Limb (tissue), 2 donors: Measurements from ENCODE around the gene TMCO6.
A peak's percentile ranks its signal among the peaks of the same experiment; 100 is the strongest.
"Not testable (repeated sequence)": the region's sequence is repeated elsewhere in the genome, so short reads cannot be mapped to it uniquely, and the experiment has no call there.

Experiments
- DNase-seq, 2 donors: peaks; one replicate each; pipeline ENCODE4 v3.0.0-alpha.2; 2016; ENCODE audit errors: extremely low spot score in 2 of 2

The TMCO6 gene

GRCh38 chr5:140630292-140631035, 8.8 kb upstream of the TMCO6 start:
- no peak for DNase-seq

GRCh38 chr5:140631036-140631417, 8.2 kb upstream of the TMCO6 start:
- DNase-seq: no peak

- peak in 1 of 2 donors; percentile 38 for DNase-seq
Measured at GRCh38 chr5:140631831-140632365, 7.4 kb upstream of the TMCO6 start.

DNA sequence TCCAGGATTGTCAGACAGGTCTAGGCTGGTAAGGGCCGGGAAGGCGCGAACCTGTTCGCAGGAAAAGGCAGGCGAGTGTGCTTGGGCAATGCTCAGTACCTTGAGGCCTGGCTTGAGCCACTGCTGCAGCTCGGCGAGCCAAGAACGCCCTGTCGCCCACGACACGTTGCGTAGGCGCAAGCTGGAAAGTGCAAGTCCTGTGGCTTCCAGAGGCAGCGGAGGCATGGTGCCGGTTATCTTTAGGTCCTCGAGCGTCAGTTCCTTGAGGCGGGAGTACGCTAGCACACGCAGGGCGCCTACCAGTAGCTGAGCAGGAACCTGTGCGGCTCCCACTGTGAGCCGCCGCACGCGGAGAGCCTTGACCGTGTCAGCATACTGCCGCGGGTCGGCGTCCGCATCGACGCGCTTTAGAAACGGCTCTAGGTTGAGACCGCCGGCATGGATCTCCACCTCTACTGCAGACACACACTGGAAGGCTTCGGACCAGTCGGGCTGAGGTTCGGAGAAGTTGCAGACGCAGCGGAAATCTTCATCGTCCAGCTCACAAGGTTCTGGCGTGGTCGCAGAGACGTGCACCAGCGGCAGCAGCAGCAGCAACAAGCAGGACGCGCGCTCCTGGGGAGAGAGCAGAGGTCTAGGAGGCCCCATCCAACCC, 6.8 kb upstream of the TMCO6 start:
- DNase-seq: peak in 1 of 2 donors; percentile 47

- no peak for DNase-seq
Measured at GRCh38 chr5:140633021-140633471, 6.2 kb upstream of the TMCO6 start, which contains the start of gene CD14. Gene CD14, minus strand, starts transcription at chr5:140633175. Its CDS starts 104 bp downstream, at chr5:140633071.

- no peak for DNase-seq
Measured at GRCh38 chr5:140633501-140633900, 5.8 kb upstream of the TMCO6 start.

DNA sequence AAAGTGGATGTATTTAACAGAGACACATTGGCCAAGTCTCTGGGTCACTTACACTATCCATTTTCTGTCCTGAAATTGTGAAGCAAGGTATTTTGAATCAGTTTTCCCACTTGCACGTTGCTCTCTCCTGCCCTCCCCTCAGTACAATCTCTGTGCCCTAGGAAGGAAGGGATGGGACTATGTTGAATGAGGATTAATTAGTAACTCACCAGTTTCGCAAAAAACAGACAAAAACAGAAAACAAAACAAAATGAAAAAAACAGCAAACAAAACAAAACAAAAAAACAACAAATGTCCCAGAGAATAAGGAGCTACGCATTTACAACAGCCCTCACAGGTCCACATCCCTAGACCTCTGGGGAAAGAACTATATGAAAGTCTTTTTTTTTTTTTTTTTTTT, 5.1 kb upstream of the TMCO6 start:
- no peak for DNase-seq

- no peak for DNase-seq
Measured at GRCh38 chr5:140635291-140636257, 3.7 kb upstream of the TMCO6 start.

GRCh38 chr5:140637371-140638100, 1.7 kb upstream of the TMCO6 start:
- DNase-seq: no peak

- not testable (repeated sequence) for DNase-seq
Measured at GRCh38 chr5:140638898-140639147, 428 bp upstream of the TMCO6 start.

GRCh38 chr5:140641716-140642115, 2.5 kb downstream of the TMCO6 start:
- no peak for DNase-seq

- no peak for DNase-seq
Measured at GRCh38 chr5:140642718-140643117, 3.5 kb downstream of the TMCO6 start.

- DNase-seq: no peak
Measured at GRCh38 chr5:140647042-140647419, 7.8 kb downstream of the TMCO6 start.

- no peak for DNase-seq
Measured at GRCh38 chr5:140658870-140659269, 19.6 kb downstream of the TMCO6 start.

GRCh38 chr5:140660371-140660770, 21.1 kb downstream of the TMCO6 start:
- not testable (repeated sequence) for DNase-seq

- no peak for DNase-seq
Measured at GRCh38 chr5:140664030-140664358, 24.7 kb downstream of the TMCO6 start.

DNA sequence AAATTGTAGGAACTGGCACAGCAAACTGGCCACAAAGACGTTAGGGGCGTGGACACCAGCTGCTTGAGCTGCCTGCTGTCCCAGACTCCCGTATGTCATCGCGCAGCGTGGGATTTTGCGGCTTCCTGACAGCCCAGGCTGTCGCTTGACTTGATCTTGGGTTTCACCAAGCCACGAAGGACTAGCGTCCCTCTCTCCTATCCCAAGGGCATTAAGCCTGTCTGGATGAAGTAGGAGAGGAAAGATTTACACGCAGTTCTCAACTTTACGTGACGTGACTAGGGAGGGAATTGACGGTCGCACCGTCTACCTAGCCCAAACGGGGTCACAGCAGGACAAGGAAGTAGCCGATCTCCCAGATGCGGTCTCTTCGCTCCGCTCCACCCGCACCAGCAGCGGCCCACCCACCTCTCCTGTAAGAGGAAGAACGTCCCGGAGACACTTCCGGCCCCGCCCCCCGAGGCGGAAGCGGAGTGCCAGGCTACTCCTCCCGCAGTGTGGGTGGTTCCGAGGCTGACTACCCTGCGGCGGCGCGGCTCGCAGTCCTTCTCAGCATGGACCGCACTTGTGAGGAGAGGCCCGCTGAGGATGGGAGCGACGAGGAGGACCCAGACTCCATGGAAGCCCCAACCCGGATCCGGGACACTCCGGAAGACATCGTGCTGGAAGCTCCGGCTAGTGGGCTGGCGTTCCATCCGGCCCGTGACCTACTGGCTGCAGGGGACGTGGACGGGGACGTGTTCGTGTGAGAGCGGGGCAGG, 25.3 kb downstream of the TMCO6 start, which contains the start of gene WDR55:
Gene WDR55, plus strand, starts transcription at position 546 of the 761 bp plus-strand sequence. Its CDS starts 9 bp downstream, at position 555.
- peak; percentile 91 to 95 for DNase-seq

- DNase-seq: not testable (repeated sequence)
Measured at GRCh38 chr5:140671035-140671434, 31.8 kb downstream of the TMCO6 start.

- DNase-seq: no peak
Measured at GRCh38 chr5:140671472-140672125, 32.3 kb downstream of the TMCO6 start.
